Activated T-cell treated with anti-CD3 and anti-CD28 coated beads for 24 hours (primary cell): ENCODE data around the gene MYOF.
"Not testable (repeated sequence)": the region's sequence is repeated elsewhere in the genome, so short reads cannot be mapped to it uniquely, and the experiment has no call there.

Experiments used
- DNase-seq: peaks from one replicate; pipeline ENCODE4 v3.0.0-alpha.2; 2020; ENCODE audit warnings: low read depth

The MYOF gene

GRCh38 chr10:93386631-93387369 is 95.3 kb downstream of the MYOF start:
- DNase-seq = no peak

GRCh38 chr10:93385345-93385744 is 96.8 kb downstream of the MYOF start:
- DNase-seq = no peak

- DNase-seq = no peak
Measured at GRCh38 chr10:93384006-93384405, 98.1 kb downstream of the MYOF start.

- DNase-seq = no peak
Measured at GRCh38 chr10:93383562-93383981, 98.6 kb downstream of the MYOF start.

- DNase-seq = peak; percentile 46
Measured at GRCh38 chr10:93379731-93380575, 102.2 kb downstream of the MYOF start.

GRCh38 chr10:93378997-93379730 is 103.0 kb downstream of the MYOF start:
- DNase-seq = peak; percentile 18

GRCh38 chr10:93378039-93378438 is 104.1 kb downstream of the MYOF start:
- no peak for DNase-seq

GRCh38 chr10:93376372-93377293 is 105.5 kb downstream of the MYOF start:
- DNase-seq = peak; percentile 37

GRCh38 chr10:93370961-93371360 is 111.2 kb downstream of the MYOF start:
- DNase-seq = no peak

- no peak for DNase-seq
Measured at GRCh38 chr10:93369588-93370164, 112.5 kb downstream of the MYOF start.

GRCh38 chr10:93368210-93368609 is 113.9 kb downstream of the MYOF start:
- DNase-seq = no peak

- no peak for DNase-seq
Measured at GRCh38 chr10:93367664-93368063, 114.5 kb downstream of the MYOF start.

- DNase-seq = no peak
Measured at GRCh38 chr10:93364966-93365365, 117.2 kb downstream of the MYOF start.

- DNase-seq = no peak
Measured at GRCh38 chr10:93363891-93364648, 118.1 kb downstream of the MYOF start.

GRCh38 chr10:93358398-93358797 is 123.7 kb downstream of the MYOF start:
- DNase-seq = not testable (repeated sequence)

- no peak for DNase-seq
Measured at GRCh38 chr10:93357680-93358079, 124.5 kb downstream of the MYOF start.

- DNase-seq = no peak
Measured at GRCh38 chr10:93356516-93356915, 125.6 kb downstream of the MYOF start.

- no peak for DNase-seq
Measured at GRCh38 chr10:93352638-93353383, 129.3 kb downstream of the MYOF start.

GRCh38 chr10:93346694-93347093 is 135.4 kb downstream of the MYOF start:
- no peak for DNase-seq

- no peak for DNase-seq
Measured at GRCh38 chr10:93346108-93346507, 136.0 kb downstream of the MYOF start.
